B cell (primary cell): ENCODE data around the gene FOXO1. TPM values are rescaled to one million over a fixed set of nuclear protein-coding genes. Genes with fewer than 3 reads are reported as not detected.
A peak's percentile ranks its signal among the peaks of the same experiment; 100 is the strongest.
"Not testable (repeated sequence)": the region's sequence is repeated elsewhere in the genome, so short reads cannot be mapped to it uniquely, and the experiment has no call there.

Source experiments
- ATAC-seq: fragments of 200-7000 bp; cut with Tn5 transposase; one replicate; pipeline ENCODE4 v1.10.0; 2021; ENCODE audit warnings: low read depth, mild to moderate bottlenecking, moderate number of reproducible peaks, moderate library complexity
- CTCF ChIA-PET: fragments of 350-600 bp; sonication (Branson Sonifier 250); formaldehyde crosslinking; loops from one replicate; lab custom pipeline; 2021; ENCODE audit warnings: antibody characterized with exemption, inconsistent platforms; lab: Charles Lee
- POLR2A ChIA-PET: fragments of 350-600 bp; sonication (Branson Sonifier 250); formaldehyde crosslinking; loops from one replicate; lab custom pipeline; 2021; ENCODE audit warnings: antibody characterized with exemption; lab: Charles Lee
- DNase-seq: peaks from one replicate; pipeline ENCODE4 v3.0.0; 2013
- H2AFZ ChIP-seq: 2 replicates; pipeline ENCODE4 v1.6.1; 2012; ENCODE audit warnings: mild to moderate bottlenecking, low read depth, low read length; ENCODE audit not compliant: insufficient read depth, poor library complexity, severe bottlenecking
- H3K27ac ChIP-seq, 2 donors: 1 replicate in 1 of 2; 2 replicates in 1 of 2; pipeline ENCODE4 v1.5.1; 2012 to 2013; ENCODE audit warnings: low read length in 2 of 2, mild to moderate bottlenecking in 2 of 2, moderate library complexity in 1 of 2
- H3K27me3 ChIP-seq, 4 experiments: fragments of 200-600 bp in 1 of 4; sonication (generic) in 1 of 4; replicated peaks in 1 of 4; 1 replicate in 2 of 4; 2 replicates in 2 of 4; pipeline versions ENCODE4 v1.6.1 to v1.7.0; 2013 to 2016; ENCODE audit warnings: low read length in 3 of 4, mild to moderate bottlenecking in 2 of 4, mixed read lengths in 1 of 4, moderate library complexity in 1 of 4; ENCODE audit not compliant: insufficient read depth in 4 of 4, control insufficient read depth in 3 of 4; ENCODE audit errors: control extremely low read depth in 1 of 4
- H3K36me3 ChIP-seq, 2 experiments: replicated peaks in 1 of 2; 1 replicate in 1 of 2; 2 replicates in 1 of 2; pipeline versions ENCODE4 v1.6.1 to v1.7.1; 2013; ENCODE audit warnings: low read length in 1 of 2; ENCODE audit not compliant: insufficient read depth in 2 of 2, control insufficient read depth in 1 of 2; ENCODE audit errors: control extremely low read depth in 1 of 2, extremely low read depth in 1 of 2
- H3K4me1 ChIP-seq, 2 donors: fragments of 200-600 bp in 1 of 2; sonication (generic) in 1 of 2; 1 replicate in 1 of 2; 2 replicates in 1 of 2; pipeline versions ENCODE4 v1.5.1 to v1.6.1; 2013 to 2017; ENCODE audit warnings: low read length in 2 of 2; ENCODE audit not compliant: control insufficient read depth in 2 of 2, insufficient read depth in 2 of 2
- H3K4me2 ChIP-seq: replicated peaks from 2 replicates; pipeline ENCODE3; 2012; ENCODE audit warnings: mild to moderate bottlenecking, low read depth, low read length; ENCODE audit not compliant: poor library complexity, severe bottlenecking
- H3K4me3 ChIP-seq, 5 experiments: fragments of 200-600 bp in 1 of 5; sonication (generic) in 1 of 5; 1 replicate in 3 of 5; 2 replicates in 2 of 5; pipeline versions ENCODE4 v1.5.1 to v1.7.0; 2011 to 2016; ENCODE audit warnings: low read length in 4 of 5, mild to moderate bottlenecking in 4 of 5, low read depth in 2 of 5, control low read depth in 1 of 5, moderate library complexity in 1 of 5; ENCODE audit not compliant: insufficient read depth in 1 of 5; ENCODE audit errors: control extremely low read depth in 1 of 5, extremely low read depth in 1 of 5
- H3K79me2 ChIP-seq: fragments of 200-600 bp; sonication (generic); one replicate; pipeline ENCODE4 v1.6.0; 2016; ENCODE audit warnings: low read length; ENCODE audit not compliant: control insufficient read depth, insufficient read depth
- H3K9ac ChIP-seq: fragments of 200-600 bp; sonication (generic); 2 replicates; pipeline ENCODE4 v1.6.1; 2017; ENCODE audit warnings: mild to moderate bottlenecking, low read length, moderate library complexity
- H3K9me3 ChIP-seq, 3 donors: one replicate each; pipeline versions ENCODE4 v1.6.1 to v1.7.1; 2013; ENCODE audit warnings: low read length in 2 of 3; ENCODE audit not compliant: control insufficient read depth in 2 of 3, insufficient read depth in 1 of 3; ENCODE audit errors: control extremely low read depth in 1 of 3
- H4K20me1 ChIP-seq: 2 replicates; pipeline ENCODE4 v1.6.0; 2012; ENCODE audit warnings: mild to moderate bottlenecking, low read length; ENCODE audit not compliant: insufficient read depth, control insufficient read depth, poor library complexity, severe bottlenecking
- H3K27ac Mint-ChIP-seq: one replicate; pipeline ENCODE4 v1.8.0; 2021; ENCODE audit warnings: mixed read lengths
- H3K27me3 Mint-ChIP-seq: one replicate; pipeline ENCODE4 v1.8.0; 2021; ENCODE audit warnings: mixed read lengths
- H3K4me1 Mint-ChIP-seq: one replicate; pipeline ENCODE4 v1.8.0; 2021; ENCODE audit warnings: mixed read lengths
- H3K4me3 Mint-ChIP-seq: one replicate; pipeline ENCODE4 v1.8.0; 2021; ENCODE audit warnings: mixed read lengths
- H3K9me3 Mint-ChIP-seq: one replicate; pipeline ENCODE4 v1.8.0; 2022; ENCODE audit warnings: mixed read lengths; ENCODE audit not compliant: insufficient read depth
- CTCF ChIP-seq: fragments of 200-600 bp; IDR thresholded peaks from one replicate; pipeline ENCODE4 v1.8.0; 2022; ENCODE audit warnings: antibody characterized with exemption, mild to moderate bottlenecking
- EZH2 ChIP-seq: IDR thresholded peaks from 2 replicates; pipeline ENCODE4 v1.6.1; 2012; ENCODE audit warnings: borderline replicate concordance, low read depth, mild to moderate bottlenecking, moderate library complexity, low read length; ENCODE audit not compliant: insufficient read depth, poor library complexity, severe bottlenecking
- WGBS: methylation state at CpG from one replicate; pipeline ENCODE4 v1.1.5; 2013; ENCODE audit warnings: missing lambda C conversion rate; ENCODE audit not compliant: insufficient coverage; 5-methylcytosine and 5-hydroxymethylcytosine counted together
- intact Hi-C: fragments of 100-400 bp; cut with micrococcal nuclease; formaldehyde crosslinking; loops from one replicate; pipeline ENCODE4 v1.10.0; 2022
- polyA plus RNA-seq: library from polyadenylated mRNA; depleted of rRNA; stranded (reverse); fragments of >200 nt; gene quantifications from 2 replicates; pipeline ENCODE4 v1.2.3, GENCODE V29; 2012
- total RNA-seq, 2 donors: library from RNA; stranded (reverse); fragments of 120-200 nt in 1 of 2; gene quantifications; 1 replicate in 1 of 2; 2 replicates in 1 of 2; pipeline versions ENCODE4 v1.2.3 to v1.2.4, GENCODE V29; 2013 to 2022

The FOXO1 gene
- total and polyA plus RNA-seq, 2 donors (not counting 1 experiment from before 2014, with no cell fraction given): 22.8 to 77.9 TPM

DNA sequence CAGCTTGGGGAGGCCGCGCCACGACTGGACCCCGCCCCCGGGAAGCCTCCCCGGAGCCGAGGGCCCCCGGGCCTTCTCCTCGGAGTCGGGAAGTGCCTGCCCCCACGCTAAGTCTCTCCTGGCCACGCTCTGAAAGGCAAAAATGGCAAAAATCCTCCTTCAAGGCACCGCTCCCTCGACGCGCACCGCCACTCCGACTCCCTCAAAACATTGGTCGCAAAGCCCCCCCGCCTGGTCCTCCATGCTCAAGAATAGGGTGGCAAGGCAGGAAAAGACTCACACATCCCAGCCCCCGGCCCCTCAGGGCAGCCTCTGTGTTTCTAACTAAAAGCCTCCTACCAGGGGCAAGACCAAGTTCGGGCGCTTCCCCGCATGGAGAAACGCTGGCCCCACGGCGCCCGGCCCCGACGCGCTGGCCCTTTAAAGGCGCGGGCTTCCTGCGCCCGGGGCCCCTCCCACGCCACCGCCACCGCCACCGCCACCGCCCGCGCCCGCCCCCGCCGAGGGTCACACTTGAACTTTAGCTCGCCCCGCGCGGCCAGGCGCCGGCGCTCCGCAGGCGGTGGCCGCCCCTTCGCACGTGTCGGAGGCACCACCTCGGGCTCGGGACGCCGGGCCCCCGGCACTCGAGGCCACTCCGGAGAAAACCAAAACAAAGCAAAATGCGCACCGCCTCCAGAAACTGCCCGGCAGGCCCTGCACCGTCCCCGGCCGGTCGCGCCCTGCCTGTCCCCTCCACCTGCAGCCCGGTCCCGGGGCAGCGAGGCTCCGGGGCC, 1.9 kb downstream of the FOXO1 start:
- CTCF ChIA-PET: interaction anchor here (0.7 to 3.3 kb wide), 10 partner anchors 11 to 596 kb away, joined by 3 to 26 read pairs (median 4); no protein-coding TSS in a partner anchor
- Histone ChIP-seq H3K4me3 (peak overlapping the region; percentile 81 to 95 (median 84)), H3K9ac (peak overlapping the region; percentile 98), H4K20me1 (peaks cover 53% of the 10 kb centered on the region), H3K27me3 (no peaks in the 10 kb centered on the region), H3K79me2 (peaks cover 94% of the 10 kb centered on the region), H3K4me2 (peak overlapping the region; percentile 93), H3K4me1 (peaks cover 44 to 50% of the 10 kb centered on the region in 2 donors), H3K27ac (peak overlapping the region; percentile 84), H2AFZ (peak overlapping the region; percentile 46), H3K9me3 (no peaks in the 10 kb centered on the region), H3K36me3 (peaks cover 0 to 6% of the 10 kb centered on the region in 2 experiments)
- no peaks in the 10 kb centered on the region for H3K27me3 Mint-ChIP-seq
- no peaks in the 10 kb centered on the region for H3K9me3 Mint-ChIP-seq
- H3K27ac Mint-ChIP-seq: peak overlapping the region; percentile 95
- no peak for TF ChIP-seq CTCF
- TF ChIP-seq EZH2: no peak
- H3K4me1 Mint-ChIP-seq: peaks cover 55% of the 10 kb centered on the region
- DNase-seq (peak; percentile 83), ATAC-seq (peak; percentile 31)
- peak overlapping the region; percentile 96 for H3K4me3 Mint-ChIP-seq
- WGBS: under 1% methylated on average over 77 of the region's 77 CpGs
- intact Hi-C loops: loop anchor here (1.0 to 10.0 kb wide), 10 partner anchors 12 to 1610 kb away; partner anchors contain the start of genes AKAP11 and ELF1
- POLR2A ChIA-PET: interaction anchor here (0.6 to 2.3 kb wide), 13 partner anchors 10 to 595 kb away, joined by 3 to 12 read pairs (median 4); no protein-coding TSS in a partner anchor

- under 1% methylated on average over 17 of the region's 17 CpGs for WGBS
These were observed 2.4 kb downstream of the FOXO1 start for GRCh38 chr13:40664100-40664349.

More at GRCh38 chr13:40664100-40664349, 2.4 kb downstream of the FOXO1 start:
- H3K27me3 ChIP-seq, H3K9me3 ChIP-seq, DNase-seq, H3K27me3 Mint-ChIP-seq, H3K36me3 ChIP-seq, H3K9me3 Mint-ChIP-seq: not testable (repeated sequence)
- H3K79me2 ChIP-seq: peaks cover 95% of the 10 kb centered on the region
- peak overlapping the region; percentile 93 for H3K4me2 ChIP-seq
- ATAC-seq: peak; percentile 23
- peaks cover 59% of the 10 kb centered on the region for H3K4me1 Mint-ChIP-seq
- H3K27ac ChIP-seq: peak overlapping the region; percentile 84
- H3K4me3 ChIP-seq: peak overlapping the region; percentile 81 to 95 (median 84)
- H4K20me1 ChIP-seq: peaks cover 53% of the 10 kb centered on the region
- CTCF ChIA-PET: interaction anchor here (1.0 to 3.3 kb wide), 7 partner anchors 16 to 595 kb away, joined by 3 to 26 read pairs (median 3); no protein-coding TSS in a partner anchor
- peak overlapping the region; percentile 46 for H2AFZ ChIP-seq
- H3K9ac ChIP-seq: peak overlapping the region; percentile 98
- peaks cover 44 to 53% of the 10 kb centered on the region in 2 donors for H3K4me1 ChIP-seq
- peak overlapping the region; percentile 96 for H3K4me3 Mint-ChIP-seq
- POLR2A ChIA-PET: interaction anchor here (0.6 to 2.3 kb wide), 9 partner anchors 10 to 595 kb away, joined by 3 to 12 read pairs (median 4); no protein-coding TSS in a partner anchor
- intact Hi-C loops: loop anchor here (1.0 to 10.0 kb wide), 5 partner anchors 12 to 1611 kb away; partner anchors contain the start of gene AKAP11
- H3K27ac Mint-ChIP-seq: peak overlapping the region; percentile 95
